Stomach (tissue), 4 donors: ENCODE results near the gene TTN.

Experiments
- EP300 ChIP-seq: sonication (generic); formaldehyde crosslinking; IDR thresholded peaks from one replicate; pipeline ENCODE4 v1.6.1; 2017; ENCODE audit warnings: antibody characterized with exemption
- POLR2A ChIP-seq, 4 donors: fragments of 450-650 bp; IDR thresholded peaks; one replicate each; pipeline ENCODE4 v1.6.1; 2016; ENCODE audit warnings: antibody characterized with exemption in 4 of 4, control low read depth in 2 of 4, mild to moderate bottlenecking in 1 of 4, moderate library complexity in 1 of 4
- POLR2AphosphoS5 ChIP-seq, 3 donors: sonication (generic); formaldehyde crosslinking; IDR thresholded peaks; one replicate each; pipeline ENCODE4 v1.6.1; 2016; ENCODE audit warnings: antibody characterized with exemption in 3 of 3
- TF ChIP-seq, protein P1 (sequence below), 7 experiments: fragments of 450-650 bp in 4 of 7; fragments of 200-600 bp in 3 of 7; sonication (generic) in 3 of 7; IDR thresholded peaks; one replicate each; pipeline ENCODE4 v1.5.1; 2016 to 2019; ENCODE audit warnings: antibody characterized with exemption in 7 of 7, control low read depth in 2 of 7, mild to moderate bottlenecking in 1 of 7

DNA sequence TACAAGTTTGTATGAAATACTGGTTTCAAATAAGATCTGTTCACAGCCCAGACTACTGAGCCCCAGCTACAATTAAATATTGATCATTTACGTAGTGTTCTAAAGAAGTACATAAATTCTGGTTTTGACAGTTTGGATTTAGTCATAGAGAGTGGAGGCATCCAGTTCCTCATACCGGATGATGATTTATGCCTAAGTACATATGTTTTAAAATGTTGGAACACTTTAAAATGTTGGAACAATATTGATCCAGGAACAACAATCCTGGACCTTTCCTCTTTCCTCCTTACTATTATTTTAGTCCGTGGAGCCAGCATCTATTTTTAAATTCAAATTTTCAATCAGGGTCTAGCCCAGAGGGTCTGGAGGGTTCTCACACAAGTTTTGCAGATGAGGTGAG is 22.8 kb upstream of the TTN start:
- TF ChIP-seq, protein P1, sequence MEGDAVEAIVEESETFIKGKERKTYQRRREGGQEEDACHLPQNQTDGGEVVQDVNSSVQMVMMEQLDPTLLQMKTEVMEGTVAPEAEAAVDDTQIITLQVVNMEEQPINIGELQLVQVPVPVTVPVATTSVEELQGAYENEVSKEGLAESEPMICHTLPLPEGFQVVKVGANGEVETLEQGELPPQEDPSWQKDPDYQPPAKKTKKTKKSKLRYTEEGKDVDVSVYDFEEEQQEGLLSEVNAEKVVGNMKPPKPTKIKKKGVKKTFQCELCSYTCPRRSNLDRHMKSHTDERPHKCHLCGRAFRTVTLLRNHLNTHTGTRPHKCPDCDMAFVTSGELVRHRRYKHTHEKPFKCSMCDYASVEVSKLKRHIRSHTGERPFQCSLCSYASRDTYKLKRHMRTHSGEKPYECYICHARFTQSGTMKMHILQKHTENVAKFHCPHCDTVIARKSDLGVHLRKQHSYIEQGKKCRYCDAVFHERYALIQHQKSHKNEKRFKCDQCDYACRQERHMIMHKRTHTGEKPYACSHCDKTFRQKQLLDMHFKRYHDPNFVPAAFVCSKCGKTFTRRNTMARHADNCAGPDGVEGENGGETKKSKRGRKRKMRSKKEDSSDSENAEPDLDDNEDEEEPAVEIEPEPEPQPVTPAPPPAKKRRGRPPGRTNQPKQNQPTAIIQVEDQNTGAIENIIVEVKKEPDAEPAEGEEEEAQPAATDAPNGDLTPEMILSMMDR (IDR thresholded peaks at IDR 0.05): no peak
- TF ChIP-seq POLR2A (IDR thresholded peaks at IDR 0.05) (no peak), EP300 (no peak), POLR2AphosphoS5 (IDR thresholded peaks at IDR 0.05) (no peak)
